ENCODE measurements around the gene CAP1. TPM values are rescaled to one million over a fixed set of nuclear protein-coding genes. Genes with fewer than 3 reads are reported as not detected.

Gene CAP1
- total RNA-seq, 1 experiment from 2014 or later, result 255 TPM

DNA sequence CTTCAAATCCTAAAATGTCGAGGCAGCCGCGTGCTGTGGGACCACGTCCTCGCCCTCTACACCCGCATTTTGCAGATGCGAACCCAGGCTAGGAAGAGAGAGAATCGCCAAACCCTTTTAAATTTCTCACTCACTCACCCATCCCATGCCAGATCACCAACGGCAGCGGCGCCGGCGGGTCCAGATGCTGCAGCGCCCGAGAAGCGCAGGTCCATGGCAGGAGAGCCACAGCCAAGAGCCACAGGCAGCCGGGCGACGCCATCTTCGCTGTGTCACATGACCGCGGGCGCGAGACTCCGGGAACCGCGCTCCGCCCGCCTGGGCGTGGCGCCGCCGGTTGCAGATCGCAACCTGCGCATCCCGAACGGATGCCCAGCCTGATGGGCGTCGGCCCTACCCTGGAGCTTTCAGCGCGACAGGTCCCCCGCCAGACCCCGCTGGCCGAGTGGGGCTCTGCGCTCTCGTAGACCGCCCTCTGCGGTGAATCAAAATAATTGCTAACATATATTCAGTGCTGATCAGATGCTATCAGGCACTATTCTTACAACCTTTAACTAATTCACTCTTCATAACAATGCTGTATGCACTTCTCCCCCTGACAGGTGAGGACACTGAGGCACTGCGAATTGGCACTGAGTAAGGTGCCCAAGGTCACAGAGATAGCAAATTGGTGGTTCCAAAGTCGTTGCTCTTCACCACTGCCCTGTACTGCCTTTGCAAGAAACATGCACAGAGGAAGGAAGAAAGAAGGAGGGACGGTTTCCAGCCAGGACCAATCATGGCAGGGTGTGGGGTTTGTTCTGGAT, 56.7 kb downstream of the CAP1 start, which contains the start of gene PPT1:
Gene PPT1 (minus strand): TSS at position 276 of the 806 bp plus-strand sequence. CDS start 14 bp downstream, at position 262.
- peak within 1 kb of the TSS; percentile 78 to 95 (median 79); a peak in 5 of 7 replicates for H3K27ac Mint-ChIP-seq

More for the DNA sequence above, 56.7 kb downstream of the CAP1 start, which contains the start of gene PPT1:
- Histone ChIP-seq H3K23me2 (ENCODE audit: insufficient read length, low read depth, low read length, poor library complexity, severe bottlenecking) (peaks cover 5% of the 10 kb centered on the region), H2BK12ac (ENCODE audit: insufficient read length, low read depth, low read length) (no peak within 1 kb of the TSS), H4K8ac (replicated peaks; ENCODE audit: insufficient read length, low read depth, low read length) (no peak within 1 kb of the TSS), H2AK5ac (ENCODE audit: insufficient read length, low read length) (no peak within 1 kb of the TSS), H3K79me2 (ENCODE audit: insufficient read depth, low read length) (peaks cover 6% of the 10 kb centered on the region; the same call in 1 of the 2 replicates), H3K27ac (ENCODE audit: insufficient read length, low read depth, low read length) (no peak within 1 kb of the TSS), H4K5ac (ENCODE audit: insufficient read length, low read depth, low read length) (peak within 1 kb of the TSS; percentile 31), H2BK120ac (ENCODE audit: low read depth, low read length, poor library complexity, severe bottlenecking) (no peak within 1 kb of the TSS), H2AFZ (ENCODE audit: low read length) (peak within 1 kb of the TSS; percentile 99), H2BK15ac (ENCODE audit: low read depth, low read length) (no peak within 1 kb of the TSS), H3K23ac (ENCODE audit: insufficient read length, low read depth, low read length) (no peak within 1 kb of the TSS), H3K9ac (ENCODE audit: extremely low read depth, insufficient read length, low read length) (peak within 1 kb of the TSS; percentile 91), H2BK20ac (ENCODE audit: low read depth, low read length, poor library complexity, severe bottlenecking) (no peak within 1 kb of the TSS), H3K14ac (ENCODE audit: insufficient read depth, low read length) (peak within 1 kb of the TSS; percentile 83), H4K91ac (ENCODE audit: insufficient read length, low read depth, low read length) (no peak within 1 kb of the TSS), H4K20me1 (ENCODE audit: control insufficient read depth, insufficient read depth, insufficient read length) (no peaks in the 10 kb centered on the region), H3K4me2 (ENCODE audit: insufficient read depth, insufficient read length, low read length) (peak within 1 kb of the TSS; percentile 94), H3K18ac (ENCODE audit: insufficient read length, low read depth, low read length) (peak within 1 kb of the TSS; percentile 47), H3K4me1 (ENCODE audit: insufficient read depth, low read length) (peaks cover 2% of the 10 kb centered on the region; the same call in 1 of the 2 replicates), H2BK5ac (ENCODE audit: insufficient read length, low read length) (no peak within 1 kb of the TSS), H3K56ac (ENCODE audit: insufficient read length, low read depth, low read length) (no peak within 1 kb of the TSS), H3T11ph (ENCODE audit: low read length) (no peak within 1 kb of the TSS), H3K27me3 (ENCODE audit: insufficient read depth, low read length) (no peaks in the 10 kb centered on the region), H3K4ac (ENCODE audit: low read depth, low read length) (no peak within 1 kb of the TSS), H3K79me1 (ENCODE audit: insufficient read depth, low read depth, low read length, poor library complexity, severe bottlenecking) (peaks cover 6% of the 10 kb centered on the region), H3K9me3 (ENCODE audit: control insufficient read depth, low read depth, low read length) (no peaks in the 10 kb centered on the region)
- peaks cover 6 to 16% of the 10 kb centered on the region in 2 experiments for H3K4me1 Mint-ChIP-seq
- peak; percentile 23; the same call in 2 of the 3 replicates for TF ChIP-seq CTCF (conservative IDR thresholded peaks at IDR 0.05)
- WGBS (ENCODE audit: extremely low coverage, insufficient read length, low lambda C conversion rate), result no CpG with 5 or more reads among the region's 51 CpGs
- peak within 1 kb of the TSS; percentile 92 for H3K4me3 Mint-ChIP-seq
- peak; percentile 88 for DNase-seq
- H3K27me3 Mint-ChIP-seq (ENCODE audit: low read depth), result peaks cover 19% of the 10 kb centered on the region
- no peaks in the 10 kb centered on the region; a peak in 2 of 5 replicates for H3K9me3 Mint-ChIP-seq
- peaks cover 5% of the 10 kb centered on the region in 3 experiments; a peak in 3 of 7 replicates for H3K36me3 Mint-ChIP-seq (ENCODE audit: insufficient read depth in 1 of 3, low read depth in 3 of 3)
